Activated naive CD4-positive, alpha-beta T cell treated with anti-CD3 and anti-CD28 coated beads for 36 hours (primary cell): ENCODE data around the gene NCAPH2. TPM values are rescaled to one million over a fixed set of nuclear protein-coding genes. Genes with fewer than 3 reads are reported as not detected.
"Not testable (repeated sequence)": the region's sequence is repeated elsewhere in the genome, so short reads cannot be mapped to it uniquely, and the experiment has no call there.

ENCODE experiments used
- CTCF ChIA-PET: fragments of 350-600 bp; sonication (Branson Sonifier 250); formaldehyde crosslinking; loops from one replicate; lab custom pipeline; 2021; ENCODE audit warnings: antibody characterized with exemption; lab: Charles Lee
- DNase-seq: peaks from one replicate; pipeline ENCODE4 v3.0.0-alpha.2; 2020
- H3K27ac Mint-ChIP-seq: one replicate; pipeline ENCODE4 v1.8.0; 2021; ENCODE audit warnings: mild to moderate bottlenecking, mixed read lengths
- H3K27me3 Mint-ChIP-seq: one replicate; pipeline ENCODE4 v1.8.0; 2021; ENCODE audit warnings: low read depth, mixed read lengths
- H3K36me3 Mint-ChIP-seq: one replicate; pipeline ENCODE4 v1.8.0; 2021; ENCODE audit warnings: low read depth, mixed read lengths
- H3K4me1 Mint-ChIP-seq: one replicate; pipeline ENCODE4 v1.8.0; 2021; ENCODE audit warnings: low read depth, mixed read lengths
- H3K4me3 Mint-ChIP-seq: one replicate; pipeline ENCODE4 v1.8.0; 2021; ENCODE audit warnings: mild to moderate bottlenecking, moderate library complexity, mixed read lengths
- H3K9me3 Mint-ChIP-seq: one replicate; pipeline ENCODE4 v1.8.0; 2021; ENCODE audit warnings: mixed read lengths
- intact Hi-C: fragments of 100-400 bp; cut with micrococcal nuclease; formaldehyde crosslinking; loops from one replicate; pipeline ENCODE4 v1.15.1; 2023
- total RNA-seq, 2 experiments: library from RNA; stranded (reverse); gene quantifications; one replicate each; pipeline ENCODE4 v1.2.3, GENCODE V29; 2021

Gene NCAPH2
- total RNA-seq, 2 experiments from 2014 or later = 104 to 115 TPM

- Mint-ChIP-seq H3K36me3 (peaks cover 36% of the 10 kb centered on the region), H3K4me3 (no peak overlapping the region), H3K27me3 (no peaks in the 10 kb centered on the region), H3K4me1 (peaks cover 22% of the 10 kb centered on the region), H3K9me3 (no peaks in the 10 kb centered on the region), H3K27ac (no peak overlapping the region)
- intact Hi-C loops = no loop called here
- CTCF ChIA-PET = no interaction called here
- no peak for DNase-seq
Observed at GRCh38 chr22:50516891-50517290, 8.9 kb downstream of the NCAPH2 start.

- Mint-ChIP-seq H3K4me3 (no peak overlapping the region), H3K36me3 (peaks cover 33% of the 10 kb centered on the region), H3K27ac (no peak overlapping the region), H3K27me3 (no peaks in the 10 kb centered on the region), H3K9me3 (no peaks in the 10 kb centered on the region), H3K4me1 (peaks cover 16% of the 10 kb centered on the region)
- DNase-seq = no peak
- CTCF ChIA-PET = no interaction called here
- intact Hi-C loops = no loop called here
Observed at GRCh38 chr22:50517495-50518260, 9.7 kb downstream of the NCAPH2 start.

GRCh38 chr22:50518606-50519005 lies 10.6 kb downstream of the NCAPH2 start:
- H3K36me3 Mint-ChIP-seq = peaks cover 37% of the 10 kb centered on the region
- no peak overlapping the region for H3K27ac Mint-ChIP-seq
- CTCF ChIA-PET = no interaction called here
- no peaks in the 10 kb centered on the region for H3K9me3 Mint-ChIP-seq
- intact Hi-C loops = no loop called here
- peaks cover 13% of the 10 kb centered on the region for H3K4me1 Mint-ChIP-seq
- no peak overlapping the region for H3K4me3 Mint-ChIP-seq
- no peak for DNase-seq
- H3K27me3 Mint-ChIP-seq = no peaks in the 10 kb centered on the region

- H3K27ac Mint-ChIP-seq = no peak overlapping the region
- H3K4me3 Mint-ChIP-seq = no peak overlapping the region
- no peaks in the 10 kb centered on the region for H3K27me3 Mint-ChIP-seq
- intact Hi-C loops = no loop called here
- peaks cover 12% of the 10 kb centered on the region for H3K4me1 Mint-ChIP-seq
- H3K9me3 Mint-ChIP-seq = no peaks in the 10 kb centered on the region
- H3K36me3 Mint-ChIP-seq = peaks cover 38% of the 10 kb centered on the region
- no peak for DNase-seq
- CTCF ChIA-PET = no interaction called here
Observed at GRCh38 chr22:50519151-50519550, 11.1 kb downstream of the NCAPH2 start.

- H3K4me3 Mint-ChIP-seq, H3K27me3 Mint-ChIP-seq, DNase-seq, intact Hi-C loops, H3K27ac Mint-ChIP-seq, CTCF ChIA-PET, H3K9me3 Mint-ChIP-seq: not testable (repeated sequence)
- Mint-ChIP-seq H3K36me3 (peaks cover 36% of the 10 kb centered on the region), H3K4me1 (peaks cover 13% of the 10 kb centered on the region)
Observed at GRCh38 chr22:50520184-50520583, 12.2 kb downstream of the NCAPH2 start.

- intact Hi-C loops = no loop called here
Observed at GRCh38 chr22:50520826-50521453, 12.9 kb downstream of the NCAPH2 start.

GRCh38 chr22:50521710-50522109 lies 13.7 kb downstream of the NCAPH2 start:
- DNase-seq = no peak
- H3K27me3 Mint-ChIP-seq = no peaks in the 10 kb centered on the region
- no peak overlapping the region for H3K4me3 Mint-ChIP-seq
- CTCF ChIA-PET = interaction anchor here (0.6 kb wide), 1 partner anchor 112 kb away, joined by 3 read pairs; no protein-coding TSS in a partner anchor
- H3K9me3 Mint-ChIP-seq = no peaks in the 10 kb centered on the region
- H3K27ac Mint-ChIP-seq = no peak overlapping the region
- H3K4me1 Mint-ChIP-seq = peaks cover 11% of the 10 kb centered on the region
- intact Hi-C loops = no loop called here
- H3K36me3 Mint-ChIP-seq = peaks cover 28% of the 10 kb centered on the region

More at GRCh38 chr22:50520826-50521453, 12.9 kb downstream of the NCAPH2 start:
- Mint-ChIP-seq H3K36me3 (peaks cover 32% of the 10 kb centered on the region), H3K27me3 (no peaks in the 10 kb centered on the region), H3K27ac (no peak overlapping the region), H3K4me3 (no peak overlapping the region), H3K9me3 (no peaks in the 10 kb centered on the region), H3K4me1 (peaks cover 11% of the 10 kb centered on the region)
- CTCF ChIA-PET = interaction anchor here (0.6 kb wide), 1 partner anchor 112 kb away, joined by 3 read pairs; no protein-coding TSS in a partner anchor
- DNase-seq = no peak

- Mint-ChIP-seq H3K27ac (no peak overlapping the region), H3K4me3 (no peak overlapping the region), H3K27me3 (no peaks in the 10 kb centered on the region), H3K4me1 (peaks cover 17% of the 10 kb centered on the region), H3K9me3 (no peaks in the 10 kb centered on the region), H3K36me3 (peaks cover 34% of the 10 kb centered on the region)
- intact Hi-C loops = no loop called here
- CTCF ChIA-PET = interaction anchor here (0.6 to 0.9 kb wide), 3 partner anchors 25 to 407 kb away, joined by 3 read pairs; no protein-coding TSS in a partner anchor
- DNase-seq = no peak
Observed at GRCh38 chr22:50522208-50522805, 14.3 kb downstream of the NCAPH2 start.

GRCh38 chr22:50522806-50523438 lies 14.9 kb downstream of the NCAPH2 start:
- Mint-ChIP-seq H3K4me1 (peaks cover 23% of the 10 kb centered on the region), H3K27me3 (no peaks in the 10 kb centered on the region), H3K9me3 (no peaks in the 10 kb centered on the region), H3K36me3 (peaks cover 39% of the 10 kb centered on the region), H3K4me3 (peak overlapping the region; percentile 41), H3K27ac (no peak overlapping the region)
- no peak for DNase-seq
- intact Hi-C loops = no loop called here
- CTCF ChIA-PET = interaction anchor here (0.6 to 0.9 kb wide), 3 partner anchors 25 to 408 kb away, joined by 3 read pairs; no protein-coding TSS in a partner anchor

GRCh38 chr22:50523458-50523805 lies 15.4 kb downstream of the NCAPH2 start:
- CTCF ChIA-PET = interaction anchor here (1.0 kb wide), 1 partner anchor 97 kb away, joined by 3 read pairs; no protein-coding TSS in a partner anchor

GRCh38 chr22:50523806-50524675 lies 16.0 kb downstream of the NCAPH2 start:
- CTCF ChIA-PET = interaction anchor here (1.0 to 2.9 kb wide), 5 partner anchors 14 to 97 kb away, joined by 3 to 39 read pairs (median 22); partner anchors contain the start of genes LMF2 and NCAPH2
- Mint-ChIP-seq H3K9me3 (no peaks in the 10 kb centered on the region), H3K4me1 (peaks cover 34% of the 10 kb centered on the region), H3K36me3 (peaks cover 45% of the 10 kb centered on the region), H3K4me3 (peak overlapping the region; percentile 97), H3K27ac (peak overlapping the region; percentile 86), H3K27me3 (no peaks in the 10 kb centered on the region)
- intact Hi-C loops = loop anchor here (2.0 kb wide), 1 partner anchor 15 kb away; no protein-coding TSS in a partner anchor
- no peak for DNase-seq

More at GRCh38 chr22:50523458-50523805, 15.4 kb downstream of the NCAPH2 start:
- no peaks in the 10 kb centered on the region for H3K27me3 Mint-ChIP-seq
- H3K36me3 Mint-ChIP-seq = peaks cover 42% of the 10 kb centered on the region
- peaks cover 28% of the 10 kb centered on the region for H3K4me1 Mint-ChIP-seq
- intact Hi-C loops = no loop called here
- H3K9me3 Mint-ChIP-seq = no peaks in the 10 kb centered on the region
- DNase-seq = no peak
- H3K27ac Mint-ChIP-seq = no peak overlapping the region
- H3K4me3 Mint-ChIP-seq = peak overlapping the region; percentile 97
